Mammary epithelial cell (primary cell): ENCODE results near the gene OSBPL2.

Experiments
- EZH2 ChIP-seq: IDR thresholded peaks from 2 replicates; pipeline ENCODE4 v1.6.1; 2012; ENCODE audit warnings: low read length, inconsistent platforms, borderline replicate concordance
- TF ChIP-seq, protein P1 (sequence below), 2 donors: IDR thresholded peaks in 1 of 2; conservative IDR thresholded peaks in 1 of 2; 2 replicates each; pipeline ENCODE4 v1.5.1; 2011 to 2012; ENCODE audit warnings: inconsistent platforms in 2 of 2, low read length in 2 of 2, mild to moderate bottlenecking in 2 of 2, control low read depth in 1 of 2, low read depth in 1 of 2; ENCODE audit not compliant: insufficient read depth in 1 of 2; ENCODE audit errors: extremely low read depth in 1 of 2

DNA sequence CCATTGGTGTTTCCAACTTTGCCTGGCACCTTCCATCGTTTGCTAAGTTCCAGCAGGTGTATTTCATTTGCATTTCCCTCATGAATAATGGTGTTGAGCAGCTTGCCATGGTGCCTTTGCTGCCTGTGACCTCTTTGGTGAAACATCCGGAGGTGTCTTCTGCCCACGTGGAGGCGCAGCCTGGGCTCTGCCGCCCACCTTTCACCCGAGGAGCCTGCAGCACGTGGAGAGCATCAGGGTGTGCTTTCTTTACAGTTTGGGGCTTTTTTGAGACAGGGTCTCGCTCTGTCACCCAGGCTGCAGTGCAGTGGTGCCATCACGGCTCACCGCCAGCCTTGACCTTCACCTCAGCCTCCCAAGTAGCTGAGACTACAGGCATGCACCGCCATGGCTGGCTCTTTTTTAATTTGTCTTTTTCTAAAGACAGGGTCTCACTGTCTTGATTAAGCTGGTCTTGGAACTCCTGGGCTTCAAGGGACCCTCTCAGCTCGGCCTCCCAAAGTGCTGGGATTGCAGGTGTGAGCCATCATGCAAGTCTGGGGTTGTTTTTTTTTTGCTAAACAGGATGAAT, 61.4 kb downstream of the OSBPL2 start:
- TF ChIP-seq, protein P1, sequence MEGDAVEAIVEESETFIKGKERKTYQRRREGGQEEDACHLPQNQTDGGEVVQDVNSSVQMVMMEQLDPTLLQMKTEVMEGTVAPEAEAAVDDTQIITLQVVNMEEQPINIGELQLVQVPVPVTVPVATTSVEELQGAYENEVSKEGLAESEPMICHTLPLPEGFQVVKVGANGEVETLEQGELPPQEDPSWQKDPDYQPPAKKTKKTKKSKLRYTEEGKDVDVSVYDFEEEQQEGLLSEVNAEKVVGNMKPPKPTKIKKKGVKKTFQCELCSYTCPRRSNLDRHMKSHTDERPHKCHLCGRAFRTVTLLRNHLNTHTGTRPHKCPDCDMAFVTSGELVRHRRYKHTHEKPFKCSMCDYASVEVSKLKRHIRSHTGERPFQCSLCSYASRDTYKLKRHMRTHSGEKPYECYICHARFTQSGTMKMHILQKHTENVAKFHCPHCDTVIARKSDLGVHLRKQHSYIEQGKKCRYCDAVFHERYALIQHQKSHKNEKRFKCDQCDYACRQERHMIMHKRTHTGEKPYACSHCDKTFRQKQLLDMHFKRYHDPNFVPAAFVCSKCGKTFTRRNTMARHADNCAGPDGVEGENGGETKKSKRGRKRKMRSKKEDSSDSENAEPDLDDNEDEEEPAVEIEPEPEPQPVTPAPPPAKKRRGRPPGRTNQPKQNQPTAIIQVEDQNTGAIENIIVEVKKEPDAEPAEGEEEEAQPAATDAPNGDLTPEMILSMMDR (conservative IDR thresholded peaks at IDR 0.05 in 1 of 2, IDR thresholded peaks at IDR 0.05 in 1 of 2; ENCODE audit: extremely low read depth in 1 of 2, insufficient read depth in 1 of 2, low read depth in 1 of 2, low read length in 2 of 2) = no peak
- no peak for TF ChIP-seq EZH2
